ENCODE measurements around the gene INPP5A.

INPP5A gene

GRCh38 chr10:132579027-132579859 lies 41.7 kb downstream of the INPP5A start:
- Histone ChIP-seq H3K79me2 (ENCODE audit: low read length) (0 out of 2 replicates have a peak, but pooled peaks cover under 1% of the 10 kb centered on the region), H3K4me1 (ENCODE audit: low read length) (no peaks in the 10 kb centered on the region), H3K36me3 (replicated peaks; ENCODE audit: insufficient read depth, low read length) (no peaks in the 10 kb centered on the region), H3K27ac (ENCODE audit: low read length) (no peak overlapping the region), H3F3A (ENCODE audit: insufficient read depth, low read length) (no peaks in the 10 kb centered on the region), H3K27me3 (replicated peaks; ENCODE audit: insufficient read depth, low read length) (no peaks in the 10 kb centered on the region), H3K9me3 (replicated peaks; ENCODE audit: insufficient read depth, low read length) (no peaks in the 10 kb centered on the region), H4K20me1 (ENCODE audit: insufficient read depth, low read length) (no peaks in the 10 kb centered on the region), H3K4me3 (ENCODE audit: low read length) (no peak overlapping the region), H2AFZ (ENCODE audit: low read length) (no peak overlapping the region), H3K9me2 (replicated peaks; ENCODE audit: insufficient read depth, low read length) (no peaks in the 10 kb centered on the region), H3K4me2 (ENCODE audit: low read depth, low read length) (no peak overlapping the region), H3K9ac (ENCODE audit: low read length) (no peak overlapping the region)
- no peak for DNase-seq
- TF ChIP-seq, protein P1, sequence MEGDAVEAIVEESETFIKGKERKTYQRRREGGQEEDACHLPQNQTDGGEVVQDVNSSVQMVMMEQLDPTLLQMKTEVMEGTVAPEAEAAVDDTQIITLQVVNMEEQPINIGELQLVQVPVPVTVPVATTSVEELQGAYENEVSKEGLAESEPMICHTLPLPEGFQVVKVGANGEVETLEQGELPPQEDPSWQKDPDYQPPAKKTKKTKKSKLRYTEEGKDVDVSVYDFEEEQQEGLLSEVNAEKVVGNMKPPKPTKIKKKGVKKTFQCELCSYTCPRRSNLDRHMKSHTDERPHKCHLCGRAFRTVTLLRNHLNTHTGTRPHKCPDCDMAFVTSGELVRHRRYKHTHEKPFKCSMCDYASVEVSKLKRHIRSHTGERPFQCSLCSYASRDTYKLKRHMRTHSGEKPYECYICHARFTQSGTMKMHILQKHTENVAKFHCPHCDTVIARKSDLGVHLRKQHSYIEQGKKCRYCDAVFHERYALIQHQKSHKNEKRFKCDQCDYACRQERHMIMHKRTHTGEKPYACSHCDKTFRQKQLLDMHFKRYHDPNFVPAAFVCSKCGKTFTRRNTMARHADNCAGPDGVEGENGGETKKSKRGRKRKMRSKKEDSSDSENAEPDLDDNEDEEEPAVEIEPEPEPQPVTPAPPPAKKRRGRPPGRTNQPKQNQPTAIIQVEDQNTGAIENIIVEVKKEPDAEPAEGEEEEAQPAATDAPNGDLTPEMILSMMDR (IDR thresholded peaks at IDR 0.05; ENCODE audit: low read length) = no peak
- TF ChIP-seq EZH2 (optimal IDR thresholded peaks at IDR 0.05; ENCODE audit: low read depth, low read length) = no peak
- TF ChIP-seq EZH2phosphoT487 (IDR thresholded peaks at IDR 0.05; ENCODE audit: low read length) = no peak

DNA sequence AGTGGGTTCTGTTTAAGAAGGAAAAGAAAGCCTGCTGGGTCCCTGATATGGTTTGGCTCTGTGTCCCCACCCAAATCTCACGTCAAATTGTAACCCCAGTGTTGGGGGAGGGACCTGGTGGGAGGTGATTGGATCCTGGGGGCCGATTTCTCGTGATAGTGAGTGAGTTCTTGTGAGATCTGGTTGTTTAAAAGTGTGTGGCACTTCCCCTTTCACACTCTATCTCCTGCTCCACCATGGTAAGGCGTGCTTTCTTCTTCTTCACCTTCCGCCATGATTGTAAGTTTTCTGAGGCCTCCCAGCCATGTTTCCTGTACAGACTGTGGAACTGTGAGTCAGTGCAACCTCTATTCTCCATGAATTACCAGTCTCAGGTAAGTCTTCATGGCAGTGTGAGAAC lies 42.6 kb downstream of the INPP5A start:
- no peak overlapping the region for H3K9ac ChIP-seq (ENCODE audit: low read length)
- H3K27me3 ChIP-seq (replicated peaks; ENCODE audit: insufficient read depth, low read length) = no peaks in the 10 kb centered on the region
- no peaks in the 10 kb centered on the region for H4K20me1 ChIP-seq (ENCODE audit: insufficient read depth, low read length)
- H3K79me2 ChIP-seq (ENCODE audit: low read length) = no peaks in the 10 kb centered on the region
- TF ChIP-seq, protein P1 (IDR thresholded peaks at IDR 0.05; ENCODE audit: low read length) = no peak
- TF ChIP-seq EZH2phosphoT487 (IDR thresholded peaks at IDR 0.05; ENCODE audit: low read length) (no peak), EZH2 (optimal IDR thresholded peaks at IDR 0.05; ENCODE audit: low read depth, low read length) (no peak)
- no peaks in the 10 kb centered on the region for H3K9me2 ChIP-seq (replicated peaks; ENCODE audit: insufficient read depth, low read length)
- H3K9me3 ChIP-seq (replicated peaks; ENCODE audit: insufficient read depth, low read length) = no peaks in the 10 kb centered on the region
- DNase-seq = no peak
- H2AFZ ChIP-seq (ENCODE audit: low read length) = no peak overlapping the region
- H3K36me3 ChIP-seq (replicated peaks; ENCODE audit: insufficient read depth, low read length) = no peaks in the 10 kb centered on the region
- H3K27ac ChIP-seq (ENCODE audit: low read length) = no peak overlapping the region
- no peak overlapping the region for H3K4me2 ChIP-seq (ENCODE audit: low read depth, low read length)
- H3K4me3 ChIP-seq (ENCODE audit: low read length) = no peak overlapping the region
- H3F3A ChIP-seq (ENCODE audit: insufficient read depth, low read length) = no peaks in the 10 kb centered on the region
- H3K4me1 ChIP-seq (ENCODE audit: low read length) = no peaks in the 10 kb centered on the region

- Histone ChIP-seq H3K9me2 (replicated peaks; ENCODE audit: insufficient read depth, low read length) (no peaks in the 10 kb centered on the region), H3F3A (ENCODE audit: insufficient read depth, low read length) (no peaks in the 10 kb centered on the region), H3K4me3 (ENCODE audit: low read length) (no peak overlapping the region)
Measured at GRCh38 chr10:132580617-132581016, 43.0 kb downstream of the INPP5A start.

GRCh38 chr10:132582137-132582536 lies 44.5 kb downstream of the INPP5A start:
- Histone ChIP-seq H3K4me2 (ENCODE audit: low read depth, low read length) (no peak overlapping the region), H3K9me2 (replicated peaks; ENCODE audit: insufficient read depth, low read length) (no peaks in the 10 kb centered on the region), H2AFZ (ENCODE audit: low read length) (no peak overlapping the region), H3K9me3 (replicated peaks; ENCODE audit: insufficient read depth, low read length) (no peaks in the 10 kb centered on the region), H3K4me1 (ENCODE audit: low read length) (no peaks in the 10 kb centered on the region), H3F3A (ENCODE audit: insufficient read depth, low read length) (no peaks in the 10 kb centered on the region), H3K79me2 (ENCODE audit: low read length) (no peaks in the 10 kb centered on the region), H3K36me3 (replicated peaks; ENCODE audit: insufficient read depth, low read length) (no peaks in the 10 kb centered on the region), H3K27me3 (replicated peaks; ENCODE audit: insufficient read depth, low read length) (no peaks in the 10 kb centered on the region), H4K20me1 (ENCODE audit: insufficient read depth, low read length) (no peaks in the 10 kb centered on the region), H3K4me3 (ENCODE audit: low read length) (no peak overlapping the region), H3K27ac (ENCODE audit: low read length) (no peak overlapping the region), H3K9ac (ENCODE audit: low read length) (no peak overlapping the region)
- TF ChIP-seq EZH2 (optimal IDR thresholded peaks at IDR 0.05; ENCODE audit: low read depth, low read length) (no peak), EZH2phosphoT487 (IDR thresholded peaks at IDR 0.05; ENCODE audit: low read length) (no peak)
- TF ChIP-seq, protein P1 (IDR thresholded peaks at IDR 0.05; ENCODE audit: low read length) = no peak
- DNase-seq = no peak

More at GRCh38 chr10:132580617-132581016, 43.0 kb downstream of the INPP5A start:
- H3K36me3 ChIP-seq (replicated peaks; ENCODE audit: insufficient read depth, low read length) = no peaks in the 10 kb centered on the region
- H4K20me1 ChIP-seq (ENCODE audit: insufficient read depth, low read length) = no peaks in the 10 kb centered on the region
- H2AFZ ChIP-seq (ENCODE audit: low read length) = no peak overlapping the region
- no peaks in the 10 kb centered on the region for H3K4me1 ChIP-seq (ENCODE audit: low read length)
- H3K4me2 ChIP-seq (ENCODE audit: low read depth, low read length) = no peak overlapping the region
- no peak overlapping the region for H3K27ac ChIP-seq (ENCODE audit: low read length)
- H3K27me3 ChIP-seq (replicated peaks; ENCODE audit: insufficient read depth, low read length) = no peaks in the 10 kb centered on the region
- no peaks in the 10 kb centered on the region for H3K9me3 ChIP-seq (replicated peaks; ENCODE audit: insufficient read depth, low read length)
- H3K79me2 ChIP-seq (ENCODE audit: low read length) = no peaks in the 10 kb centered on the region
- DNase-seq = no peak
- no peak overlapping the region for H3K9ac ChIP-seq (ENCODE audit: low read length)
- no peak for TF ChIP-seq EZH2phosphoT487 (IDR thresholded peaks at IDR 0.05; ENCODE audit: low read length)
